CD4-positive, alpha-beta memory T cell (primary cell): Measurements from ENCODE around the gene ATP2C2. TPM values are rescaled to one million over a fixed set of nuclear protein-coding genes. Genes with fewer than 3 reads are reported as not detected.
A peak's percentile ranks its signal among the peaks of the same experiment; 100 is the strongest.

Source experiments
- CTCF ChIA-PET: fragments of 350-600 bp; sonication (Branson Sonifier 250); formaldehyde crosslinking; loops from one replicate; lab custom pipeline; 2021; ENCODE audit warnings: inconsistent platforms; ENCODE audit not compliant: partially characterized antibody; lab: Charles Lee
- POLR2A ChIA-PET: fragments of 350-600 bp; sonication (Branson Sonifier 250); formaldehyde crosslinking; loops from one replicate; lab custom pipeline; 2021; ENCODE audit not compliant: partially characterized antibody; lab: Charles Lee
- DNase-seq, 5 donors: peaks; one replicate each; pipeline versions ENCODE4 v3.0.0 to v3.0.0-alpha.2; 2020 to 2022; ENCODE audit warnings: mixed read lengths in 1 of 5
- H3K27ac ChIP-seq: one replicate; pipeline ENCODE4 v1.7.0; 2013; ENCODE audit warnings: low read depth, low read length
- H3K27me3 ChIP-seq: 2 replicates; pipeline ENCODE4 v1.7.0; 2013; ENCODE audit warnings: mild to moderate bottlenecking, low read length, moderate library complexity; ENCODE audit not compliant: insufficient read depth
- H3K36me3 ChIP-seq: 2 replicates; pipeline ENCODE4 v1.7.0; 2013; ENCODE audit warnings: mild to moderate bottlenecking, low read length, moderate library complexity; ENCODE audit not compliant: insufficient read depth
- H3K4me1 ChIP-seq: 2 replicates; pipeline ENCODE4 v1.7.0; 2013; ENCODE audit warnings: mild to moderate bottlenecking, low read length, moderate library complexity; ENCODE audit not compliant: insufficient read depth
- H3K4me3 ChIP-seq, 2 donors: one replicate each; pipeline ENCODE4 v1.7.0; 2013; ENCODE audit warnings: low read length in 2 of 2, mild to moderate bottlenecking in 1 of 2
- H3K9me3 ChIP-seq, 2 donors: one replicate each; pipeline ENCODE4 v1.7.0; 2013; ENCODE audit warnings: low read length in 2 of 2, control low read depth in 1 of 2; ENCODE audit not compliant: control insufficient read depth in 1 of 2
- H3K27ac Mint-ChIP-seq, 7 donors: one replicate each; pipeline ENCODE4 v1.8.0; 2020 to 2021; ENCODE audit warnings: mixed read lengths in 7 of 7, mild to moderate bottlenecking in 6 of 7, inconsistent platforms in 3 of 7, moderate library complexity in 3 of 7
- H3K27me3 Mint-ChIP-seq, 2 donors: one replicate each; pipeline ENCODE4 v1.8.0; 2020 to 2021; ENCODE audit warnings: mixed read lengths in 2 of 2
- H3K36me3 Mint-ChIP-seq, 2 donors: one replicate each; pipeline ENCODE4 v1.8.0; 2020 to 2021; ENCODE audit warnings: mixed read lengths in 2 of 2, inconsistent platforms in 1 of 2, mild to moderate bottlenecking in 1 of 2
- H3K4me1 Mint-ChIP-seq, 4 donors: one replicate each; pipeline ENCODE4 v1.8.0; 2020 to 2021; ENCODE audit warnings: mixed read lengths in 4 of 4, mild to moderate bottlenecking in 1 of 4
- H3K4me3 Mint-ChIP-seq, 8 donors: one replicate each; pipeline ENCODE4 v1.8.0; 2020 to 2021; ENCODE audit warnings: mixed read lengths in 8 of 8, mild to moderate bottlenecking in 7 of 8, moderate library complexity in 6 of 8, inconsistent platforms in 3 of 8
- H3K9me3 Mint-ChIP-seq, 8 donors: one replicate each; pipeline ENCODE4 v1.8.0; 2020 to 2021; ENCODE audit warnings: mixed read lengths in 8 of 8, mild to moderate bottlenecking in 5 of 8, inconsistent platforms in 3 of 8, moderate library complexity in 1 of 8
- intact Hi-C: fragments of 100-400 bp; cut with micrococcal nuclease; formaldehyde crosslinking; loops from one replicate; pipeline ENCODE4 v1.15.1; 2023
- polyA plus RNA-seq, 2 donors: library from polyadenylated mRNA; unstranded; fragments of 300-500 nt; fragmentation: Illumina TruSeq; gene quantifications; one replicate each; pipeline ENCODE4 v1.2.3, GENCODE V29; 2021
- total RNA-seq, 2 experiments: library from RNA; stranded (reverse); gene quantifications; one replicate each; pipeline ENCODE4 v1.2.3, GENCODE V29; 2021

ATP2C2 gene
- total and polyA plus RNA-seq, 4 experiments from 2014 or later: not detected

DNA sequence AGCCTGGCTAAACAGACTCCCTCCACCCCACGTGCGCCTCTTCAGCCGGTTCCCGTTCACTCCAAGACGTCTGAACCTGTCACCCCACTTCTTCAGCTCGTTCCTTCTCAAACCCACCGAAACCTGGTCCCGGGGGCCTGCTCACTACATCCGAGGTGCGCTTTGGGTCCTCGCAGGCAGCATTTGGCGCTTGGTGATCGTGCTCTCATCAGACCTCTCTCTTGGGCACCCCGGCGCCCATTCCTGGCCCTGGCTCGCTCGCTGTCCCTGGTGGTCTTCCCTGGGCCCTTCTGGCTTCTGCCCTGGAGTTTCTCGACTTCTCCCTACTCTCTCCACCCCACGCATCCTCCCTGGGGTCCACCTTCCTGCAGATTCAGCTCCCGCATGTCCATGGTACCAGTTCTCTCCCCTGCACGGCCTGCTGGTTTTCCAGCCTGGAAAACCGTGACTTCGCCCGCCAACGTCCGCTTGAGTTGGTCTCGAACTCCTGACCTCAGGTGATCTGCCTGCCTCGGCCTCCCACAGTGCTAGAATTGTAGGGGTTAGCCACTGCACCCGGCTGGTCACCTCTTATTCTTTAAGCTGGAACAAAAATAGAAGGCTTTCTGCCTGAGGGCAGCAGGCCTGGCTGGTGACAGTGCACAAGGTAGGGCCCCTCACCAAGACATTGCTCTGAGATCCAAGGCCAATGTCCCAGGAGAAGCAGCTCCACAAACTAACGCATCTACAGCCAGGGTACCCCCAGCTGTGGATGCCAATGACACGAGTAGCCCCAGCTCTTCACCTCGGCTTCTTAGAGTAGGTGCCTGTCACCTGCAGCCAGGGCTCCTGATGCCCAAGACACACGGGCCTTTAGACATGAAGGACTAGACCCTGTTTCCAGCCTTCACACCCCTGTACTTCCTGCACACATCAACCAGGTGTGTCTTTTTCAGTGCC lies 137.2 kb downstream of the ATP2C2 start:
- intact Hi-C loops: loop anchor here (1.0 kb wide), 1 partner anchor 9 kb away; no protein-coding TSS in a partner anchor
- H3K9me3 ChIP-seq: no peaks in the 10 kb centered on the region
- H3K36me3 ChIP-seq: no peaks in the 10 kb centered on the region
- ChIA-PET CTCF (interaction anchor here (0.7 to 14.7 kb wide), 42 partner anchors 10 to 449 kb away, joined by 3 to 358 read pairs (median 4); partner anchors contain the start of genes COTL1 and KLHL36), POLR2A (interaction anchor here (0.7 to 5.6 kb wide), 25 partner anchors 9 to 389 kb away, joined by 3 to 56 read pairs (median 4); partner anchors contain the start of genes COTL1, KLHL36 and MBTPS1)
- Mint-ChIP-seq H3K4me1 (peaks cover 33 to 59% (median 44%) of the 10 kb centered on the region in 4 donors), H3K27me3 (no peaks in the 10 kb centered on the region), H3K9me3 (no peaks in the 10 kb centered on the region), H3K4me3 (peak overlapping the region; percentile 87 to 94 (median 91)), H3K36me3 (peaks cover 0 to 4% of the 10 kb centered on the region in 2 donors), H3K27ac (peak overlapping the region; percentile 80 to 92 (median 88))
- peaks cover 55% of the 10 kb centered on the region for H3K4me1 ChIP-seq
- H3K27ac ChIP-seq: peak overlapping the region; percentile 74
- H3K27me3 ChIP-seq: no peaks in the 10 kb centered on the region
- no peak for DNase-seq
- H3K4me3 ChIP-seq: peak overlapping the region; percentile 84 to 85

DNA sequence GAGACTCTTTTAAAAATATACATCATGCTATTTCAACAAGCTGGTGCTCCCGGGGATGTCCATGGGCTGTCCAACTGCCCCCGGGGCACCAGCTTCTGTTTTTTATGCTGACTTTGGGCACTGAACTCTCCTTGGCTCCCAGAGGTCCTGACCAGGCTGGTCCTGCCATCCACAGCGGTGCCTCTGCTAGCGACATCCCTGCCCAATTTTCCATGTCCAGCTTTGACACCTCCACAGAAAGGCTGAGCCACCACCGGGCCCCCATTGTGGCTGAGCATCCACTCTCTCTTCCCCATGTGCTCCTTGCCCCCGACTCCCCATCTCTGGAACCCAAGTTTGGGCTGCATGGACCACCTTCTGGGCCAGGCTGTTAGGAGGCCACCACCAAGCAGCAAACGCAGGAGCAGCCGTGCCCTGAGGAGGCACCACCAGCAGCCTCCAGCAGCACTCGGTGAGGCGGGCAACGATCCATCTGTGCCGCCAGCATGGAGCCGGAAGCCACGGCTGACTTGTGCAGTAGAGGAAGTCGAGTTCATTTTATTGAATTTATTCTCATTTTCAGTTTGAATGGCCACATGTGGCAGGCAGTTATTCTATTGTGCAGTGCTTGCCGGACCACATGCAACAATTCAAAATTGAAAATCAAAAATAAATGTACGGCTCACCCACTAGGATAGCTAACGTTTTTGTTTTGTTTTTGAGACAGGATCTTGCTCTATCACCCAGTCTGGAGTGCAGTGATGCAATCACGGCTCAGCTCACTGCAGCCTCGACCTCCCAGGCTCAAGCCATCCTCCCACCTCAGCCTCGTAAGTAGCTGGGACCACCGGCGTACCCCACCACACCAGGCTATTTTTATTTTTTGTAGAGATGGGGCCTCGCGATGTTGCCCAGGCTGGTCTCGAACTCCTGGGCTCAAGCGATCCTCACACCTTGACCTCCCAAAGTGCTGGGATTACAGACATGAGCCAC lies 139.0 kb downstream of the ATP2C2 start:
- peaks cover 40 to 71% (median 54%) of the 10 kb centered on the region in 4 donors for H3K4me1 Mint-ChIP-seq
- intact Hi-C loops: no loop called here
- peak overlapping the region; percentile 36 to 86 (median 75) for H3K27ac Mint-ChIP-seq
- H3K4me1 ChIP-seq: peaks cover 68% of the 10 kb centered on the region
- peaks cover 0 to 2% (median 0%) of the 10 kb centered on the region in 8 donors for H3K9me3 Mint-ChIP-seq
- no peaks in the 10 kb centered on the region for H3K27me3 Mint-ChIP-seq
- H3K4me3 ChIP-seq: peak overlapping the region in 1 of 2 donors; percentile 38
- DNase-seq: peak in 2 of 5 donors; percentile 20 to 30
- H3K4me3 Mint-ChIP-seq: peak overlapping the region; percentile 53 to 94 (median 72)
- H3K27me3 ChIP-seq: no peaks in the 10 kb centered on the region
- POLR2A ChIA-PET: interaction anchor here (1.1 to 5.6 kb wide), 18 partner anchors 9 to 391 kb away, joined by 3 to 56 read pairs (median 7); partner anchors contain the start of genes COTL1, KLHL36 and MBTPS1
- CTCF ChIA-PET: interaction anchor here (0.7 to 14.7 kb wide), 30 partner anchors 10 to 466 kb away, joined by 3 to 358 read pairs (median 6); partner anchors contain the start of genes COTL1 and TAF1C
- no peaks in the 10 kb centered on the region for H3K9me3 ChIP-seq
- no peaks in the 10 kb centered on the region for H3K36me3 ChIP-seq
- peaks cover 0 to 4% of the 10 kb centered on the region in 2 donors for H3K36me3 Mint-ChIP-seq
- no peak overlapping the region for H3K27ac ChIP-seq

DNA sequence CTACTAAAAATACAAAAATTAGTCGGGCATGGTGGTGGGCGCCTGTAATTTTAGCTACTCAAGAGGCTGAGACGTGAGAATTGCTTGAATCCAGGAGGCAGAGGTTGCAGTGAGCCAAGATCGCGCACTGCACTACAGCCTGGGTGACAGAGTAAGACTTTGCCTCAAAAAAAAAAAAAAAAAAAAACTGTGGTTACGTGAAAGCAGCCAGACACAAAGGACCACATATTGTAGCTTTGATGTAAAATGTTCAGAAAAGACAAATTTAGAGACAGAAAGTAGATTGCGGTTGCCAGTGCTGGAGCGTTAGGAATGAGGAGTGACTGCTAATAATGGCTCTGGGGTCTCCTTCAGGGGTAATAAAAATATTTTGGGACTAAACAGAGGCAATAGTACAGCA lies 140.2 kb downstream of the ATP2C2 start:
- Histone ChIP-seq H3K4me1 (peaks cover 80% of the 10 kb centered on the region), H3K9me3 (no peaks in the 10 kb centered on the region), H3K4me3 (no peak overlapping the region), H3K27ac (no peak overlapping the region), H3K36me3 (no peaks in the 10 kb centered on the region), H3K27me3 (no peaks in the 10 kb centered on the region)
- Mint-ChIP-seq H3K9me3 (peaks cover 0 to 2% (median 0%) of the 10 kb centered on the region in 8 donors), H3K27me3 (no peaks in the 10 kb centered on the region), H3K4me1 (peaks cover 44 to 79% (median 61%) of the 10 kb centered on the region in 4 donors), H3K36me3 (peaks cover 0 to 4% of the 10 kb centered on the region in 2 donors), H3K27ac (peak overlapping the region; percentile 67 to 90 (median 85)), H3K4me3 (peak overlapping the region; percentile 33 to 71 (median 57))
- intact Hi-C loops: no loop called here
- ChIA-PET POLR2A (interaction anchor here (1.4 to 5.6 kb wide), 7 partner anchors 40 to 392 kb away, joined by 4 to 56 read pairs (median 6); partner anchors contain the start of genes COTL1 and MBTPS1), CTCF (interaction anchor here (0.7 to 14.7 kb wide), 16 partner anchors 8 to 465 kb away, joined by 3 to 358 read pairs (median 4); partner anchors contain the start of gene COTL1)
- peak; percentile 34 to 59 (median 44) for DNase-seq

DNA sequence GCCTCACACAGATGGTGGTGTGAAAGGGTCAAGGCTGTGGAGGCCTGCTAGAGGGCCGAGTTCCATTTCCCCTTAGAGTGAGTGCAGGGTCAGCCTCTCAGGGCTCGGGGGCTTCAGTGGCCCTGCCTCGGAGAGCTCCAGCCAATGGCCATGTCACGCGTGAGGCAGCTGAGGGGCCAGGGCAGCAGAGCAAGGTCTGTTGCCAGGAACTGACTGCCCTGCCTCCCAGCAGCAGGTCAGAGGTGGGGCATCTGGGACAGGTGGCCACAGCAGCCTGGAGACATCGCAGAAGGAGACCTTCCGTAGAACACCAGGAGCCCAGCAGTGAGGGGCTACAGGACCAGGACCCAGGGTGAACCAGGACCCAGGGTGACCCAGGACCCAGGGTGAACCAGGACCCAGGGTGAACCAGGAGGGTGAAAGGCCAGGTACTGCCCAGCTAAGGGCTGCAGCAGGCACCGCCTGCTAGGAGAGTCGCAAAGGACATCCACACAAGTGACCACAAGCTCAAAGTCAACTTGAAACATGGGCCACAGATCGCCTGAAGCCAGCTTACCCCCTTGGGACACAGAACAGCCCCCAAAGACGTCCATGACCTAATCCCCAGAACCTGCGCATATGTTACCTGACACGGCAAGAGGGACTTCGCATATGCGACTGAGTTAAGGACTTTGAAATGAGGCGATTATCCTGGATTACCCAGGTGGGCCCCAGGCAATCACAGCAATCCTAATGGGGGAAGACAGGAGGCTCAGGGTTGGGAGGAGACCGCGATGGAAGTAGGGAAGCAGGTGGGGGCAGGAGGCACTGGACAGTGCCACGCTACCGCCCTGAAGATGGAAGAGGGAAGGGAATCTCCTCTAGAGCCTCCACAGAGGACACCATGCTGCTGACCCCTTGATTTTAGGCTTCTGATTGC lies 141.0 kb downstream of the ATP2C2 start:
- Histone ChIP-seq H3K36me3 (no peaks in the 10 kb centered on the region), H3K27ac (no peak overlapping the region), H3K9me3 (no peaks in the 10 kb centered on the region), H3K27me3 (no peaks in the 10 kb centered on the region), H3K4me3 (no peak overlapping the region), H3K4me1 (peaks cover 80% of the 10 kb centered on the region)
- POLR2A ChIA-PET: interaction anchor here (1.8 to 6.3 kb wide), 6 partner anchors 43 to 139 kb away, joined by 6 to 113 read pairs (median 8); partner anchors contain the start of genes COTL1 and KLHL36
- Mint-ChIP-seq H3K4me3 (peak overlapping the region in 1 of 8 donors; percentile 71), H3K27me3 (no peaks in the 10 kb centered on the region), H3K9me3 (peaks cover 0 to 2% (median 0%) of the 10 kb centered on the region in 8 donors), H3K27ac (peak overlapping the region in 2 of 7 donors; percentile 68 to 86), H3K4me1 (peaks cover 48 to 80% (median 65%) of the 10 kb centered on the region in 4 donors), H3K36me3 (peaks cover 0 to 4% of the 10 kb centered on the region in 2 donors)
- CTCF ChIA-PET: interaction anchor here (0.7 to 14.7 kb wide), 15 partner anchors 40 to 232 kb away, joined by 3 to 358 read pairs (median 9); partner anchors contain the start of gene COTL1
- intact Hi-C loops: no loop called here
- DNase-seq: no peak

DNA sequence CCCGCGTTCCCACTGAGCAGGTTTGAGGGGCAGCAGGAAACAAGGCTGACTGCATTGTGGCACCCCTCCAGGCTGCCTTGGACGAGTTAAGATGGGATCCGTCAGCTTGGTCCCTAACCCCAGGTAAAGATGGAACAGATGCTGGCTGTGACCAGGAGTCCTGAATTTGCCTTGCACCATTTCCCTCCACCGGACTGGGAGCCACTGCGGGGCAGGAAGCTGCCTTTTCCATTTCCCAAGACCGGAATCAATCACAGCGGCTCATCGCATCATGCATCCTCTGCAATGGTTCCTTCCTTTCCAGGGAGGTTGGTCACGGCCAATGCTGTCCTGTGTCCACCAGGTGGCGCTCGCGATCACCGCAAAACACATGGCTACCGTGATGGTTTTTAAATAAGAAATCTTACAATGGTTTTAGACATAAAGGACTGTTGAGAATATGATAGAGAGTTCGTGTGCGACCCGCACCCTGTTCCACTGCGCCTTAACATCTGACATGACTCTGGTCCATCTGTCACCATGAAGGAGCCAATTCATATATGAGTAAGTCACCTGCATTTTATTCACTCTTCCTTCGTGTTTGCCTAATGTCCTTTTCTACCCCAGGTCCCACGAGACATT lies 143.0 kb downstream of the ATP2C2 start:
- no peaks in the 10 kb centered on the region for H3K9me3 ChIP-seq
- peaks cover 84% of the 10 kb centered on the region for H3K4me1 ChIP-seq
- H3K36me3 ChIP-seq: no peaks in the 10 kb centered on the region
- intact Hi-C loops: loop anchor here (1.0 kb wide), 3 partner anchors 107 to 215 kb away; partner anchors contain the start of gene COTL1
- H3K4me3 ChIP-seq: no peak overlapping the region
- Mint-ChIP-seq H3K4me3 (peak overlapping the region in 7 of 8 donors; percentile 2 to 73 (median 43)), H3K27me3 (no peaks in the 10 kb centered on the region), H3K27ac (peak overlapping the region; percentile 82 to 96 (median 91)), H3K9me3 (peaks cover 0 to 2% (median 0%) of the 10 kb centered on the region in 8 donors), H3K4me1 (peaks cover 51 to 78% (median 67%) of the 10 kb centered on the region in 4 donors), H3K36me3 (no peaks in the 10 kb centered on the region)
- CTCF ChIA-PET: interaction anchor here (0.7 to 14.7 kb wide), 31 partner anchors 9 to 441 kb away, joined by 3 to 358 read pairs (median 4); partner anchors contain the start of gene COTL1
- POLR2A ChIA-PET: interaction anchor here (1.0 to 6.3 kb wide), 6 partner anchors 37 to 189 kb away, joined by 3 to 113 read pairs (median 10); partner anchors contain the start of gene COTL1
- DNase-seq: peak; percentile 56 to 84 (median 82)
- no peak overlapping the region for H3K27ac ChIP-seq
- H3K27me3 ChIP-seq: no peaks in the 10 kb centered on the region
